Lower leg skin (tissue), 4 donors: ENCODE data around the gene RTN4IP1. TPM values are rescaled to one million over a fixed set of nuclear protein-coding genes. Genes with fewer than 3 reads are reported as not detected.
"Not testable (repeated sequence)": the region's sequence is repeated elsewhere in the genome, so short reads cannot be mapped to it uniquely, and the experiment has no call there.

Experiments
- DNase-seq, 2 donors: peaks; one replicate each; pipeline ENCODE4 v3.0.0-alpha.2; 2019; ENCODE audit warnings: low spot score in 2 of 2
- H3K4me3 ChIP-seq: fragments of 200-600 bp; sonication (generic); 2 replicates; pipeline ENCODE4 v1.5.1; 2017; ENCODE audit warnings: mild to moderate bottlenecking, low read depth; ENCODE audit not compliant: poor library complexity, severe bottlenecking
- CTCF ChIP-seq, 3 donors: fragments of 450-650 bp; IDR thresholded peaks; one replicate each; pipeline ENCODE4 v1.5.1; 2016; ENCODE audit warnings: antibody characterized with exemption in 3 of 3, mild to moderate bottlenecking in 3 of 3, moderate library complexity in 2 of 3
- POLR2A ChIP-seq, 2 donors: fragments of 450-650 bp; IDR thresholded peaks; one replicate each; pipeline ENCODE4 v1.6.1; 2016 to 2017; ENCODE audit warnings: antibody characterized with exemption in 2 of 2, mild to moderate bottlenecking in 1 of 2, moderate library complexity in 1 of 2
- WGBS, 2 donors: methylation state at CpG; one replicate each; pipeline ENCODE4 v1.1.5; 2018; 5-methylcytosine and 5-hydroxymethylcytosine counted together
- intact Hi-C: fragments of 100-400 bp; cut with DNase I; formaldehyde crosslinking; loops from one replicate; pipeline ENCODE4 v1.15.0; 2023; ENCODE audit warnings: low total_unique reads
- total RNA-seq, 4 donors: library from RNA; depleted of rRNA; stranded (reverse); fragments of >200 nt; gene quantifications; one replicate each; pipeline ENCODE4 v1.1.0, GENCODE V29; 2016

The RTN4IP1 gene
- total RNA-seq, 4 donors from 2014 or later, result 0.80 to 4.1 (median 2.5) TPM

DNA sequence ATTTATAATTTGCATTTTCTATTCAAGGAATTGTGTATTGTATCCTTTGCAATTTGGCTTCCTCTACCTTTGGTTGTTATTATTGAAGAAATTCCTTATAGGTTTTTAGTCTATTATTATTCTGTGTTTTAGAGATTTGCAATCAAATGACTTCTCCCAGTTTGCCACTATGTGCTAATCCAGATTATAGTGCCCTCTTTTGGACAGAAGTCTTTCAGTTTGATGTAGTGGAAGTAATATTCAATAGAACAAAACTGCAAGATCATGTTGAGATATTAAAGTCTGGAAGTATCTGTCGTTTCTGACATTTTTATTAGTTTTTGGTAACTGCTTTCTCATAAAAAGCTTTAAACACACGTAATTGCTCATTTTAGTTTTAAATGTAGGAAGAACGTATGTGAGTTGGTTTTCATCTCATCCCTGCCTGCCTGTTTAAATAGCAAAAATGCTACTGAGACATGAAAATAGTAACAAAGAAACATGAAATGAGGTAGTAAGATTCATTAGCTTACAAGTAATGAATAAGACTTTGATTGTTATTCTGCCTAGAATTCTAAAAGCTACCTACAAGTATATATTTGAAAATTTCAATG, 72.8 kb downstream of the RTN4IP1 start:
- intact Hi-C loops, result no loop called here
- no peak for DNase-seq
- TF ChIP-seq CTCF (IDR thresholded peaks at IDR 0.05) (no peak), POLR2A (IDR thresholded peaks at IDR 0.05) (no peak)
- no peak overlapping the region for H3K4me3 ChIP-seq
- 46 to 49% methylated on average over 3 of the region's 3 CpGs for WGBS, 2 donors

DNA sequence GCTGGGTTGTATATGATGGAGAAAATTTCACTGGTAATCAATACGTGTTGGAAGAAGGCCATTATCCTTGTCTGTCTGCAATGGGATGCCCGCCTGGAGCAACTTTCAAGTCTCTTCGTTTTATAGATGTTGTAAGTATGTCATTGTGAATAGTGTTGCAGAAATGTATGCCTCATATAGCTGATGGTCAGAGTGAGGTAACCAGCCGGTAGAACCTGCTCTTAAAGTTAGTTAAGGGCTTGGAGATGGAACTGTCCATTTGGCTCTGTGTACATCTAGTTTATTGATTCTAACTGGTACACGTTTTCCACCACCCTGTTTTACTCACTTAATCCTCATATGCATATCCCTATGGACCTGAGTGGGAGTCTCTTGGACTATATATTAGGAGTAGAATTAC, 73.5 kb downstream of the RTN4IP1 start:
- intact Hi-C loops, result no loop called here
- WGBS, 2 donors, result 60 to 68% methylated on average over 5 of the region's 5 CpGs

DNA sequence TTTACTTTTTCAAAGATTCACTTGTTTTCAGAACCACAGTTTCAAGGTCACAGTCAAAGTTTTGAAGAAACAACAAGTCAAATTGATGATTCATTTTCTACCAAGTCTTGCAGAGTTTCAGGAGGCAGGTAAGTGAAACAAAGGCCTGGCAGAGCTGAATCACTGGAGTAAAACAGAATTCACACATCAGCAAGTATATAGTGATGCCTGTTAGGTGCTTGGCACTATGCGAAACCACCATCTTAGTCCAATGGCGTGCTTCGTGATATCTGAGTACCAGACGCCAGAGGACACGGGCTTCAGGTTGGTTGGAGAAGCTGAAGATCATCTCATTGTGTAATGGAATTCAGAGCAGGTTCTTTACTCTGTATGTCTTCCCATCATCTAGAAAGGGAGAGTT, 75.9 kb downstream of the RTN4IP1 start:
- 94 to 99% methylated on average over 5 of the region's 5 CpGs for WGBS, 2 donors
- TF ChIP-seq POLR2A (IDR thresholded peaks at IDR 0.05) (no peak), CTCF (IDR thresholded peaks at IDR 0.05) (no peak)
- DNase-seq, result no peak
- no peak overlapping the region for H3K4me3 ChIP-seq
- intact Hi-C loops, result no loop called here

More for the DNA sequence above, 73.5 kb downstream of the RTN4IP1 start:
- TF ChIP-seq POLR2A (IDR thresholded peaks at IDR 0.05), result no peak
- no peak for DNase-seq
- no peak overlapping the region for H3K4me3 ChIP-seq

DNA sequence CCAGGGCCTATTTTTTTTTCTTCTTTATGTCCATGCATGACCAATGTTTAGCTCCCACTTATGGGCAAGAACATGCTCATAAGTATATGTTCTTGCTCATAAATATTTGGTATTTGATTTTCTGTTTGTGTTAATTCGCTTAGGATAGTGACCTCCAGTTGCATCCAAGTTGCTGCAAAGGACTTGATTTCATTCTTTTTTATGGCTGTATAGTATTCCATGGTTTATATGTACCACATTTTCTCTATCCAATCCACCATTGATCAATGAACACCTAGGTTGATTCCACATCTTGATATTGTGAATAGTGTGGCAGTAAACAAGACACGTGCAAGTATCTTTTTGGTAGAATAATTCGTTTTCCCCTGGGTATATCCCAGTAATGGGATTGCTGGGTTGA, 78.1 kb downstream of the RTN4IP1 start:
- DNase-seq, result no peak
- no peak overlapping the region for H3K4me3 ChIP-seq
- intact Hi-C loops, result no loop called here
- 95 to 96% methylated on average over 3 of the region's 3 CpGs for WGBS, 2 donors
- TF ChIP-seq CTCF (IDR thresholded peaks at IDR 0.05) (no peak), POLR2A (IDR thresholded peaks at IDR 0.05) (no peak)

GRCh38 chr6:106549521-106549920, 79.8 kb downstream of the RTN4IP1 start:
- DNase-seq, result no peak
- TF ChIP-seq CTCF (IDR thresholded peaks at IDR 0.05) (no peak), POLR2A (IDR thresholded peaks at IDR 0.05) (no peak)
- intact Hi-C loops, result no loop called here
- H3K4me3 ChIP-seq, result no peak overlapping the region
- WGBS, 2 donors, result 86 to 87% methylated on average over 1 of the region's 1 CpG

GRCh38 chr6:106548926-106549455, 80.3 kb downstream of the RTN4IP1 start:
- H3K4me3 ChIP-seq, DNase-seq, intact Hi-C loops: not testable (repeated sequence)
- 82 to 85% methylated on average over 4 to 5 of the region's 6 CpGs for WGBS, 2 donors
